Gastrocnemius medialis (tissue), 4 donors: ENCODE results near the gene ZBTB21.

Experiments
- POLR2A ChIP-seq, 2 donors: fragments of 450-650 bp; IDR thresholded peaks; one replicate each; pipeline ENCODE4 v1.6.1; 2017; ENCODE audit warnings: antibody characterized with exemption in 2 of 2, mild to moderate bottlenecking in 2 of 2, moderate library complexity in 2 of 2
- TF ChIP-seq, protein P1 (sequence below), 5 experiments: fragments of 450-650 bp in 3 of 5; fragments of 200-600 bp in 2 of 5; sonication (generic) in 2 of 5; IDR thresholded peaks in 4 of 5; conservative IDR thresholded peaks in 1 of 5; 1 replicate in 4 of 5; 2 replicates in 1 of 5; pipeline ENCODE4 v1.5.1; 2016 to 2019; ENCODE audit warnings: antibody characterized with exemption in 5 of 5, mild to moderate bottlenecking in 3 of 5, moderate library complexity in 3 of 5

DNA sequence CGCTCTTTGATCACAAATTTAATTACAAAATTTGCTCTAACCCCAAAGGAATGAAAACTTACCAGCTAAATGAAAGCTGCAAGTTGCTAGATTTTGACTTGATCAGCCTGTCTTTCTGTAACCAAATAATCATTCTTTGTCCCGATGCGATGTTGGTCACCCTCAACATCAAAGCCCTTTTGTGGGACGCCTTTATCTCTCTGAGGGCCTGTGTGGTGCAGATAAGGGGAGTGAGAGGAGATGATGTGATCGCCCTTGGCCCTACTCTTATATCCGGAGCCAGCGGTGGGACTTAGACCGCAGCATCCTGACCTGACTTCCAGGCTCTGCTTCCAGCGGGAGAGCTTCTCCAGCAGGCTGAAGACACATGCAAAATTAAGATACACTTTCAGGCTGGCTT lies 41.6 kb upstream of the ZBTB21 start:
- TF ChIP-seq, protein P1, sequence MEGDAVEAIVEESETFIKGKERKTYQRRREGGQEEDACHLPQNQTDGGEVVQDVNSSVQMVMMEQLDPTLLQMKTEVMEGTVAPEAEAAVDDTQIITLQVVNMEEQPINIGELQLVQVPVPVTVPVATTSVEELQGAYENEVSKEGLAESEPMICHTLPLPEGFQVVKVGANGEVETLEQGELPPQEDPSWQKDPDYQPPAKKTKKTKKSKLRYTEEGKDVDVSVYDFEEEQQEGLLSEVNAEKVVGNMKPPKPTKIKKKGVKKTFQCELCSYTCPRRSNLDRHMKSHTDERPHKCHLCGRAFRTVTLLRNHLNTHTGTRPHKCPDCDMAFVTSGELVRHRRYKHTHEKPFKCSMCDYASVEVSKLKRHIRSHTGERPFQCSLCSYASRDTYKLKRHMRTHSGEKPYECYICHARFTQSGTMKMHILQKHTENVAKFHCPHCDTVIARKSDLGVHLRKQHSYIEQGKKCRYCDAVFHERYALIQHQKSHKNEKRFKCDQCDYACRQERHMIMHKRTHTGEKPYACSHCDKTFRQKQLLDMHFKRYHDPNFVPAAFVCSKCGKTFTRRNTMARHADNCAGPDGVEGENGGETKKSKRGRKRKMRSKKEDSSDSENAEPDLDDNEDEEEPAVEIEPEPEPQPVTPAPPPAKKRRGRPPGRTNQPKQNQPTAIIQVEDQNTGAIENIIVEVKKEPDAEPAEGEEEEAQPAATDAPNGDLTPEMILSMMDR (IDR thresholded peaks at IDR 0.05 in 4 of 5, conservative IDR thresholded peaks at IDR 0.05 in 1 of 5), result no peak
- no peak for TF ChIP-seq POLR2A (IDR thresholded peaks at IDR 0.05)
